Keratinocyte (primary cell): ENCODE measurements around the gene SLC37A1.

Source experiments
- CTCF ChIP-seq, 3 experiments: IDR thresholded peaks in 1 of 3; conservative IDR thresholded peaks in 1 of 3; optimal IDR thresholded peaks in 1 of 3; 2 replicates in 2 of 3; 3 replicates in 1 of 3; pipeline versions ENCODE3 to v1.5.1; 2011; ENCODE audit warnings: low read length in 3 of 3, mild to moderate bottlenecking in 3 of 3, moderate library complexity in 2 of 3, control low read depth in 1 of 3, inconsistent platforms in 1 of 3; ENCODE audit not compliant: insufficient read depth in 2 of 3; ENCODE audit errors: extremely low read depth in 1 of 3
- EZH2 ChIP-seq: IDR thresholded peaks from one replicate; pipeline ENCODE4 v1.6.1; 2012; ENCODE audit warnings: inconsistent platforms, mild to moderate bottlenecking, low read length, moderate library complexity

- TF ChIP-seq CTCF (optimal IDR thresholded peaks at IDR 0.05 in 1 of 3, IDR thresholded peaks at IDR 0.05 in 1 of 3, conservative IDR thresholded peaks at IDR 0.05 in 1 of 3; ENCODE audit: extremely low read depth in 1 of 3, insufficient read depth in 2 of 3, low read length in 3 of 3), result no peak
- TF ChIP-seq EZH2, result no peak
Measured at GRCh38 chr21:42495027-42495426, 18.6 kb upstream of the SLC37A1 start.
